Erythroblast (primary cell): ENCODE results near the gene B9D1.

Source experiments
- GATA1 ChIP-seq: IDR thresholded peaks from 2 replicates; pipeline ENCODE4 v1.6.1; 2011; ENCODE audit warnings: low read depth, mild to moderate bottlenecking, control low read depth, low read length, moderate library complexity
- POLR2A ChIP-seq: IDR thresholded peaks from 2 replicates; pipeline ENCODE4 v1.6.1; 2011; ENCODE audit warnings: mild to moderate bottlenecking, low read length

GRCh38 chr17:19334331-19334730 lies 28.2 kb downstream of the B9D1 start:
- no peak for TF ChIP-seq POLR2A
- no peak for TF ChIP-seq GATA1
